HepG2 (cell line): Measurements from ENCODE around the gene PRKCD. TPM values are rescaled to one million over a fixed set of nuclear protein-coding genes. Genes with fewer than 3 reads are reported as not detected.
A peak's percentile ranks its signal among the peaks of the same experiment; 100 is the strongest.

ENCODE experiments used
- ARNTL ChIP-seq: sonication (generic); formaldehyde crosslinking; IDR thresholded peaks from 2 replicates; pipeline ENCODE4 v1.4.0; 2020; ENCODE audit warnings: mild to moderate bottlenecking, missing genetic modification reagents
- BCL3 ChIP-seq: sonication (generic); formaldehyde crosslinking; IDR thresholded peaks from 2 replicates; pipeline ENCODE4 v1.5.1; 2020; ENCODE audit warnings: mild to moderate bottlenecking, missing genetic modification reagents, moderate library complexity
- DMTF1 ChIP-seq: sonication (generic); formaldehyde crosslinking; IDR thresholded peaks from 2 replicates; pipeline ENCODE4 v1.4.0; 2020; ENCODE audit warnings: mild to moderate bottlenecking, missing genetic modification reagents
- FOXM1 ChIP-seq: sonication (generic); formaldehyde crosslinking; IDR thresholded peaks from 2 replicates; pipeline ENCODE4 v1.5.0; 2020; ENCODE audit warnings: missing genetic modification reagents
- GRHL1 ChIP-seq: sonication (generic); formaldehyde crosslinking; conservative IDR thresholded peaks from 2 replicates; pipeline ENCODE4 v1.8.0; 2022; ENCODE audit warnings: missing genetic modification reagents
- MYPOP ChIP-seq: sonication (generic); formaldehyde crosslinking; IDR thresholded peaks from 2 replicates; pipeline ENCODE4 v1.8.1; 2023; ENCODE audit warnings: mild to moderate bottlenecking, moderate library complexity, missing genetic modification reagents
- NR0B2 ChIP-seq: sonication (generic); formaldehyde crosslinking; IDR thresholded peaks from 2 replicates; pipeline ENCODE4 v1.4.0; 2020; ENCODE audit warnings: mild to moderate bottlenecking, missing genetic modification reagents
- RERE ChIP-seq: IDR thresholded peaks from 2 replicates; pipeline ENCODE4 v1.6.1; 2016; ENCODE audit warnings: low read depth, missing genetic modification reagents, missing compliant biosample characterization
- SNAI1 ChIP-seq: sonication (generic); formaldehyde crosslinking; IDR thresholded peaks from 2 replicates; pipeline ENCODE4 v1.5.0; 2020; ENCODE audit warnings: mild to moderate bottlenecking, missing genetic modification reagents, borderline replicate concordance
- TBL1XR1 ChIP-seq: fragments of 150-350 bp; IDR thresholded peaks from 2 replicates; pipeline ENCODE4 v1.6.1; 2014; ENCODE audit warnings: borderline replicate concordance, low read length; ENCODE audit not compliant: partially characterized antibody
- YEATS2 ChIP-seq: sonication (generic); formaldehyde crosslinking; IDR thresholded peaks from 2 replicates; pipeline ENCODE4 v1.4.0; 2020; ENCODE audit warnings: missing genetic modification reagents, borderline replicate concordance
- ZNF10 ChIP-seq: sonication (generic); formaldehyde crosslinking; IDR thresholded peaks from 2 replicates; pipeline ENCODE4 v1.4.0; 2020; ENCODE audit warnings: mild to moderate bottlenecking, low read depth, missing genetic modification reagents, borderline replicate concordance
- ZNF430 ChIP-seq: sonication (generic); formaldehyde crosslinking; IDR thresholded peaks from 2 replicates; pipeline ENCODE4 v1.9.0; 2021; ENCODE audit warnings: mild to moderate bottlenecking, missing genetic modification reagents
- ZNF749 ChIP-seq: sonication (generic); formaldehyde crosslinking; IDR thresholded peaks from 2 replicates; pipeline ENCODE4 v1.8.0; 2022; ENCODE audit warnings: mild to moderate bottlenecking, missing genetic modification reagents, moderate library complexity, borderline replicate concordance
- polyA plus RNA-seq, 8 experiments: library from polyadenylated mRNA; depleted of rRNA in 3 of 8; stranded (reverse) in 7 of 8; unstranded in 1 of 8; fragments of >200 nt; fragmentation: Illumina TruSeq in 4 of 8; extraction: Trizol in 4 of 8; gene quantifications; 2 replicates each; pipeline versions ENCODE4 v1.2.1 to v1.2.3, GENCODE V29; 2011 to 2016; ENCODE audit warnings: low read depth in 4 of 8, missing spikeins in 1 of 8, mixed read lengths in 1 of 8; ENCODE audit not compliant: insufficient read depth in 1 of 8
- total RNA-seq, 5 experiments: library from RNA; depleted of rRNA; stranded (reverse); fragments of >200 nt; fragmentation: Illumina TruSeq; extraction: Trizol; gene quantifications; 2 replicates each; pipeline ENCODE4 v1.2.3, GENCODE V29; 2016; ENCODE audit warnings: low read depth in 1 of 5

Gene PRKCD
- total and polyA plus RNA-seq, 2 of the 13 experiments (the other 11 are each of a cell fraction or from before 2014, with no cell fraction given): 1.6 to 40.7 TPM

- TF ChIP-seq RERE (CRISPR knock-in tag) (no peak), FOXM1 (CRISPR knock-in tag) (no peak), SNAI1 (CRISPR knock-in tag) (no peak), ZNF430 (CRISPR knock-in tag) (peak; percentile 82; the same call in 1 of the 2 replicates), ZNF749 (peak; percentile 71; the same call in 1 of the 2 replicates), MYPOP (CRISPR knock-in tag) (peak; percentile 56; the same call in 1 of the 2 replicates), BCL3 (CRISPR knock-in tag) (peak; percentile 34; the same call in 1 of the 2 replicates), TBL1XR1 (peak; percentile 52), ZNF10 (CRISPR knock-in tag) (no peak), DMTF1 (CRISPR knock-in tag) (no peak), NR0B2 (peak; percentile 79), ARNTL (CRISPR knock-in tag) (no peak), GRHL1 (CRISPR knock-in tag) (no peak), YEATS2 (CRISPR knock-in tag) (peak; percentile 84; the same call in 1 of the 2 replicates)
These were observed 30.6 kb upstream of the PRKCD start, which contains the start of gene RFT1 (continued) for GRCh38 chr3:53130179-53131061.
